ENCODE measurements around the gene TBC1D7. TPM values are rescaled to one million over a fixed set of nuclear protein-coding genes. Genes with fewer than 3 reads are reported as not detected.

TBC1D7 gene
- 8.7 and 10.9 TPM in 2 replicates for total RNA-seq (2014; rRNA removed; shearing (Covaris generic))

DNA sequence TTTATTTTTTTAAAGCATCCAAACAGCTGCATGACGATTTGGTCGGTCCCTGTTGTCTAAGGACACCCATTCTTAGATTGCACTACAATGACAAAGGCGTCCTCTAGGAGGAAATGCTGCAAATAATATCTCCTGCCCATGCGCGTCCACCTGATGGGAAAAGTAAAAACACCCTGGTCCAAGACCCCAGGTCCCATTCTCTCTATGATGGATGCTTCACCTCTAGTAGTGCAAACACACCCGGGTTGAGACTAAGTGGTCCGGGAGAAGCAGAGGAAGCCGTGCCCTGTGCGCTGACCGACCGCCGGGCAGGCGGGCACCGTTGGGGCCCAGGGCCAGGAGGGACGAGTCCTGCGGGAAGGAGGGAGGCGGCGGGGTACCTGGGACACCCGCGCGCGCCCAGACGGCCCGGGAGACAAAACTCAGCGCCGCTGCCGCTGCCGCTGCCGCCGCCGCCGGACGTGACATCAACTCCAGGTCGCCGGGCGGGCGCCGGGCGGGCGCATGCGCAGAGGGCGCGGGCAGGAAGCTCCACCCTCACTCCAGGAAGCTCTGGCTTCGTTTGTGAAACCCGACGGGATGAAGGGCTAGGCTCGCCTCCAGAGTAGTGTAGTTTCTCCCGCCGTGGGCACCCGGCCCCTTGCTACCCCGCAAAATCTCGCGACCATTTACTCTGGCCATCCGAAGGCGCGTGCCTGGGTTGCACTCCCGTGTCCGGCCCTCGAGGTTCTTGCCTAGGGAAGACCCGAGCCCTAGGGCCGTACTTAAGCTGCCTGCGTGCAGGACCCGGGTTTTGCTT is at the start of gene TBC1D7:
Gene TBC1D7, minus strand, starts transcription at position 462 of the 799 bp plus-strand sequence. CDS start 1,639 bp downstream, outside the sequence.

Other genes starting within 250 kb of the TBC1D7 start
- 3.4 and 3.7 TPM in 2 replicates for gene GFOD1, start 159.1 kb upstream of the TBC1D7 start, total RNA-seq (2014; rRNA removed; shearing (Covaris generic))
- gene SIRT5, start 246.1 kb upstream of the TBC1D7 start, total RNA-seq (2014; rRNA removed; shearing (Covaris generic)): 6.1 and 6.3 TPM in 2 replicates

Measured in A375 (cell line).